ENCODE measurements around the gene GSDMA.
"Not testable (repeated sequence)": the region's sequence is repeated elsewhere in the genome, so short reads cannot be mapped to it uniquely, and the experiment has no call there.

GSDMA gene

DNA sequence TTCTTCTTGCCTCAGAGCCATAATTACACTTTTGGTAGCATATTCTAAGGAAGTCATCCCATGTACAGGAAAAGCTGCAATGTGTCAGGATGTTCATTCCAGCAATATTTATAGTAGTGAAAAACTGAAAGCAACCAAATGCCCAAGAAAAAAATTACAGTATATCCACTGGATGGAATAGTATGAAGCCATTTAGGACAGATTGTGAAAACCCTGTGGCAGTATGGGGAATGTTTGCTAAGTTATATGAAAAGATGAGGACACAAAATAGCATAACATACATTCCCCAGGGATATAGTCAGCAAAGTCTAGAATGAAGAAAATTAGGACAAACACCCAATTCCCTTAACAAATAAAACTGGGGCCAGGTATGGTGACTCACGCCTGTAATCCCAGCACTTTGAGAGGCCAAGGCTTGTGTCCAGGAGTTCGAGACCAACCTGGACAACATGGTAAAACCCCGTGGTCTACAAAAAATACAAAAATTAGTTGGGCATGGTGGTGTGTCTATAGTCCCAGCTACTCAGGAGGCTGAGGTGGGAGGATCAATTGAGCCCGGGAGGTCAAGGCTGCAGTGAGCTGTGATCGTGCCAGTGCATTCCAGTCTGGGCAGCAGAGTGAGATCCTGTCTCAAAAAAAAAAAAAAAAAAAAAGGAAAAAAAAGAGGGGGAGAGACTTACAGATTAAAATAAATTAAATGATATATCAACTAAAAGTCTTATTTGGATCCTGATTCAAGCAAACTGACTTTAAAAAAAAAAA lies 33.0 kb upstream of the GSDMA start:
- DNase-seq (ENCODE audit: low read depth), result no peak

GRCh38 chr17:39933912-39934311 lies 28.9 kb upstream of the GSDMA start:
- DNase-seq (ENCODE audit: low read depth), result no peak

DNA sequence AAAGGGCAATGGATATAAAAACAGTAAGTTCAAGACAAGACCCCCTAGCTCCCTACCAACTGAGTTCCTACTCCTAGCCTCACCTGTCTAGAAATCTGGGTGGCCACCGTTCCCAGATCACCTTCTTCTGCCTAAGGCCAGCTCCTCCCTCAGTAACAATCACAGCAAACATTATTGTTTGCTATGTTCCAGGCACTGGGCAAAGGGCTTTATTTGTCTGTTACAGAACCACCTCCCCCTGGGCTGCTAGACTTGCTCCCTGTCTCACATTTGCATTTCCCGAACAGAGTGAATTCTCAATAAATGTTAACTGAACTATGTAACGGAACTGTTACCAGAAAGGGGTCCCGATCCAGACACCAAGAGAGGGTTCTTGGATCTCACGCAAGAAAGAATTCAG lies 28.5 kb upstream of the GSDMA start:
- DNase-seq (ENCODE audit: low read depth), result no peak

DNA sequence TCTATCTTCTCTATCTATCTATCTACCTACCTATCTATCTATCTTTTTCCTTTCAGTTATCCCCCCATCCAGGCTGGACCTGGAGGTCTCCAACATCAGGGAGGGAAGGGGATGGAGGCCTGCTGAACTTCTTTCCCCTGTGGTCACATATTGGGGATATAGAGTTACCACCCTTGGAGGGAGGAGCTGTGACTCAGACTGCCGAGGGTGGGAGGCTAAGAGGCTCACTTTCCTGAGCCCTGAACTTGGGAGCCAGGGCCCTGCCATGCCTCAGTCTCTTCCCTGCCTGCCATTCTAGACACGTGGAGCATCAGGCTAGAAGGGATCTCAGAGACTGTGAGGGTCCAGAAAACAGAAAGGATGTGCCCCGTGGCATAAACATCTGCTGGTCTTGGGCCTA lies 26.9 kb upstream of the GSDMA start:
- no peak for DNase-seq (ENCODE audit: low read depth)

GRCh38 chr17:39937447-39937846 lies 25.4 kb upstream of the GSDMA start:
- no peak for DNase-seq (ENCODE audit: low read depth)

GRCh38 chr17:39938140-39938869 lies 24.5 kb upstream of the GSDMA start:
- no peak for DNase-seq (ENCODE audit: low read depth)

DNA sequence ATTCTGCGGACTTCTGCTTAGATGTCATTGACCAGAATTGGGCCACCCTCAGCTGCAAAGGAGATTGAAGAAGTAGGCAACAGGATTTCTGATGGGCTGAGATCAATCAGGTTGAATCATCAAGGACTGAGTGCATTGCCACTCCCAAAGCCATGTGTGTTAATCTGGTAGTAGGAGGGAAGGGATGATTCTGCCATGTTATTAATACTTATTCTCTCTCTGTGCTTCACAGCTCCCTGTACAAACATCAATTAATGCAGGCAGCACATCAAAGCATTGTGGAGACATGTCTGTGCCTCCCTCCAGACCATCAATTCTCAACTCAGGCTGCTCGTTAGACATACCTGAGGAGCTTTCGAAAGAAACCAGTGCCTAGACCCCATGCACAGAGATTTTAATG lies 23.7 kb upstream of the GSDMA start:
- no peak for DNase-seq (ENCODE audit: low read depth)

DNA sequence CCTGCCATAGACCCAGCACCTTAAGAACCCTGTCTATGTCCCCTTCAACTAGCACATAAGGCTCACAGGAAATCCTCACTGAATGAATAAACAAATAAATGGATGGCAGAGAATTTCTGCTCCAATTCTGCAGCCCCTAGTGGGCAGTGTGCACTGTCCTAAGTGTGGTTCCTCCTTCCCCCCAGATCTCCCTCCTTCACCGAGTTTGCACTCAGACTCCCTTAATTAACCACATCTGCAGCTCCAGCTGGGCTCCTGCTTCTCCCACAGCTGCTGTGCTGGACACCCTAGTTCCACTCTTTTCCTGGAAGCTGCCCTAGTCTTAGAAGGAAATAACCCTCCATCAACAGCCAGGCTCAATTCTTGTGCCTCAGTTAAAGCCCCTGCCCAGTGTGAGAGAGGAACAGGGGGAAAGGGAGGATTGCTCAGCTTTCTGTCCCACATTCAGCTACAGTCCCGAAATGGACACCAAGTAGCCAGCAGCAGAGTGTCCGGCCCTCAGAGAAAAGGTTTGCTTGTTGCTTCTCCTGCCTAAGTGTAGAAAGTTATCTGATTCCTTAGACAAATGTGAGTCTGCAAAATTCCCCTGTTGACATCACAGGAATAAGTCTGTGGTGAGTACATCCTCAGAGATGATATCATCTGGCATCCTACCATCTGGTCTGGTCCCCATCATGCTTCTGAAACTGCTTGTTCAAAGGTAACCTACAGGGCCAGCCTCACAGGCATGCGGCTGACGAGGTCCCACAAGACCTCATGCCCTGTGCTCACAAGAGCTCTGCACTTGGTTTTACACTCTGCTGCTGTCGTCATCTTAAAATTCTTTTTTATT lies 23.0 kb upstream of the GSDMA start:
- DNase-seq (ENCODE audit: low read depth), result no peak

GRCh38 chr17:39943702-39944392 lies 19.0 kb upstream of the GSDMA start:
- DNase-seq (ENCODE audit: low read depth), result no peak

DNA sequence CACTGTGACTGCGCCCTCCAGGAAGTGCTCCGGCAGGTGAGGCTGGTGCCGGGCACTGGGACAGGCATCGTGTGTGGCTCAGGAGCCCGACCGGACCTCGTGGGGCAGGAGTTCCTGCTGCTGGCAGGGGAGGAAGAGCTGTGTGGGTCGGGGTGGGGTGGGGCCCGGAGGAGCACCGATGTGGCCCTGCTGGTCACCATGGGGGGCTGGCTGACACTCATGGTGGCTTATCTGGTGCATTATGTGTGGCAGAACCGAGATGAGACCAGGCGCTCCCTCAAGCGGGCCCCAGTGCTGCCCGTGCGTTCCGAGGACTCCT lies 18.5 kb upstream of the GSDMA start:
- DNase-seq (ENCODE audit: low read depth), result no peak

GRCh38 chr17:39946551-39947330 lies 16.1 kb upstream of the GSDMA start:
- DNase-seq (ENCODE audit: low read depth), result no peak

- DNase-seq (ENCODE audit: low read depth), result not testable (repeated sequence)
These were observed 14.3 kb upstream of the GSDMA start for GRCh38 chr17:39948489-39948828.

- no peak for DNase-seq (ENCODE audit: low read depth)
These were observed 13.8 kb upstream of the GSDMA start for GRCh38 chr17:39949028-39949427.

DNA sequence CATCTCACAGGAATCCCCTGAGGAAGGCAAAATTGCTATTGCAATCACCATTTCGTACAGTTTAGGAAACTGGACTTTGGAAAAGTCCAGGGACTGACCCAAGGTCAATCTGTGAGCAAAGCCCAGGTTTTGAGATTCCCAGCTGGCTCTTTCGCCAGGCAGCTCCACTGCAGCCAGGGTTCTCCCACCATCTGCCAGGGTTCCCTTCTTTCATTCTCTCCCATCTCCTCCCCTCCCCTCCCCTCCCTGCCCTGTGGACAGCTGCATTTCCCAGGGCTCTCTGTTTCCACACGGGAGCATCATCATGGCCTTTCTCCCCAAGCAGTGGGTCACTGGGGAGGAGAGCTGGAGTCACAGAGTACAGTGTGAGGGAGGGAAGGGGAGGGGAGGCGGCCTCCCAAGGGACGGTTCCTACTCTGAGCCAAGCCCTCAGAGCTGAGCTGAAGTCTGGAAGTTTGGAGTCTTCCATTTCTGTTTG lies 11.9 kb upstream of the GSDMA start:
- no peak for DNase-seq (ENCODE audit: low read depth)

GRCh38 chr17:39951924-39952679 lies 10.7 kb upstream of the GSDMA start:
- DNase-seq (ENCODE audit: low read depth), result no peak

- DNase-seq (ENCODE audit: low read depth), result peak; percentile 85
These were observed 9.9 kb upstream of the GSDMA start for GRCh38 chr17:39952680-39953470.

DNA sequence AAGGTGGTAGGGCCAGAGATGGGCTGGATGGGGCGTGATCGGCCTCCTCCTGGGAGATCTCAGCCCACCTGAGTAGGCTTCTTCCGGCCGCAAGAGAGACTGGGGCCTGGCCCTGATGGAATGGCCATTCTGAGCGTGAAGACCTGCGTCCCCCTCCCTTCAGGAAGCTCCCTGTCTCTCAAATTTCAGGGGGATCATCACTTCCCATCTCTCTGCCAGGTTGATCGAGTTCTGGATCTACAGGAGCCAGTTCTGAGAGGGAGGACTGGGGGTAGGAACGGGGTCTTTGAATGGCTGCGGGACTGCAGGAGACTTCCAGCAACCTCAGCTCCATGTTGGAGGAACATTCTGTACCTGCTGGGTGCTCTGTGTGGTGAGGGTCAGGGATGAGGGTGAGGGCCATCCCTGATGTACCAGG lies 9.3 kb upstream of the GSDMA start:
- no peak for DNase-seq (ENCODE audit: low read depth)

- no peak for DNase-seq (ENCODE audit: low read depth)
These were observed 7.9 kb upstream of the GSDMA start for GRCh38 chr17:39954876-39955275.

- no peak for DNase-seq (ENCODE audit: low read depth)
These were observed 7.0 kb upstream of the GSDMA start for GRCh38 chr17:39955726-39956225.
